Heart left ventricle (tissue), 16 donors: ENCODE data around the gene CLCA2. TPM values are rescaled to one million over a fixed set of nuclear protein-coding genes. Genes with fewer than 3 reads are reported as not detected.
"Not testable (repeated sequence)": the region's sequence is repeated elsewhere in the genome, so short reads cannot be mapped to it uniquely, and the experiment has no call there.

ENCODE experiments used
- ATAC-seq, 4 donors: fragments of 200-7000 bp; cut with Tn5 transposase; one replicate each; pipeline ENCODE4 v1.9.1; 2020 to 2022; ENCODE audit warnings: moderate library complexity in 4 of 4, mild to moderate bottlenecking in 3 of 4, moderate number of reproducible peaks in 1 of 4
- DNase-seq, 5 donors: peaks; one replicate each; pipeline ENCODE4 v3.0.0-alpha.2; 2020
- H3K27ac ChIP-seq, 12 donors: fragments of 200-600 bp; sonication (generic) in 4 of 12; one replicate each; pipeline versions ENCODE4 v1.5.0 to v1.8.0; 2016 to 2022; ENCODE audit warnings: mild to moderate bottlenecking in 2 of 12
- H3K27me3 ChIP-seq, 9 donors: fragments of 200-600 bp; sonication (generic) in 2 of 9; one replicate each; pipeline versions ENCODE4 v1.5.1 to v1.8.0; 2016 to 2022; ENCODE audit warnings: mild to moderate bottlenecking in 3 of 9
- H3K36me3 ChIP-seq, 9 donors: fragments of 200-600 bp; sonication (generic) in 2 of 9; one replicate each; pipeline versions ENCODE4 v1.5.0 to v1.8.0; 2018 to 2022; ENCODE audit warnings: mild to moderate bottlenecking in 2 of 9
- H3K4me1 ChIP-seq, 12 donors: fragments of 200-600 bp; sonication (generic) in 4 of 12; one replicate each; pipeline versions ENCODE4 v1.5.0 to v1.8.0; 2016 to 2022; ENCODE audit warnings: mild to moderate bottlenecking in 3 of 12
- H3K4me3 ChIP-seq, 12 donors: fragments of 200-600 bp; sonication (generic) in 4 of 12; one replicate each; pipeline versions ENCODE4 v1.5.0 to v1.8.0; 2017 to 2022; ENCODE audit warnings: mild to moderate bottlenecking in 9 of 12, moderate library complexity in 4 of 12
- H3K9me3 ChIP-seq, 12 donors: fragments of 200-600 bp; sonication (generic) in 4 of 12; one replicate each; pipeline versions ENCODE4 v1.5.0 to v1.8.0; 2016 to 2022; ENCODE audit warnings: mild to moderate bottlenecking in 1 of 12
- POLR2A ChIP-seq, 2 donors: fragments of 450-650 bp; IDR thresholded peaks; one replicate each; pipeline ENCODE4 v1.6.1; 2017; ENCODE audit warnings: antibody characterized with exemption in 2 of 2, mild to moderate bottlenecking in 2 of 2, moderate library complexity in 2 of 2
- WGBS, 4 donors: extraction: QIAGEN DNeasy Blood & Tissue Kit in 2 of 4; methylation state at CpG; one replicate each; pipeline versions ENCODE4 v1.1.5 to v1.1.7; 2013 to 2018; 5-methylcytosine and 5-hydroxymethylcytosine counted together
- intact Hi-C, 10 donors: fragments of 100-400 bp; cut with DNase I; formaldehyde crosslinking; loops; one replicate each; pipeline versions ENCODE4 v1.11.1 to v1.14.2; 2022
- polyA plus RNA-seq, 2 donors: library from polyadenylated mRNA; stranded (reverse); fragments of 200-250 nt; gene quantifications; one replicate each; pipeline ENCODE4 v1.2.3, GENCODE V29; 2013
- total RNA-seq, 9 donors: library from RNA; depleted of rRNA in 2 of 9; stranded (reverse); fragments of >200 nt in 2 of 9; fragmentation: NEBNext Ultra II Directional in 3 of 9; extraction: Animal tissue kit (Norgen Biotek cat#: 25700) in 3 of 9; gene quantifications; one replicate each; pipeline versions ENCODE4 v1.1.0 to v1.2.4, GENCODE V29; 2016 to 2023
- TF ChIP-seq, protein P1 (sequence below), 12 donors: fragments of 200-600 bp; sonication (generic) in 4 of 12; IDR thresholded peaks; one replicate each; pipeline versions ENCODE4 v1.5.0 to v1.8.0; 2018 to 2022; ENCODE audit warnings: antibody characterized with exemption in 12 of 12, mild to moderate bottlenecking in 5 of 12
- donor health status: ischemic (EF 13 %, LVEDD 7.1; RV severe dilation, severe dysfunction).
- donor health status: healthy with polysubstance abuse.
- donor health status: DM: no; HTN: yes; CAD: no.
- donor health status: DM: no; HTN: no; CAD: no.
- donor health status: ischemic (EF 25% LVEDD 6.9; RV normal size, moderate dysfunction).
- donor health status: ischemic (EF 25% LVEDD 5.7; RV mildly dilated, moderate dysfunction).
- donor health status: healthy.
- donor health status: DM: yes; HTN: yes; CAD: no.
- donor health status: ischemic (EF 35%, LVEDD 5.7; RV mildly dilated, moderate dysfunction).
- donor health status: nonischemic (EF 11% LVEDD 7.7; RV severe dilation, severe dysfunction).
- donor health status: DM: yes; HTN: yes; CAD: no.
- donor health status: PGD.
- donor health status: ischemic (EF 29% LVEDD 5.4; RV normal size, mild dysfunction).
- donor health status: nonischemic (EF 23%, LVEDD 6.1; RV moderate dilation, normal function).

Gene CLCA2
- total and polyA plus RNA-seq, 11 donors, result 0.07 to 0.24 (median 0.16) TPM; not detected in 8

GRCh38 chr1:86502125-86502646, 78.2 kb downstream of the CLCA2 start:
- Histone ChIP-seq H3K27ac (peak overlapping the region; percentile 65 to 95 (median 88)), H3K4me1 (peaks cover 0 to 41% (median 17%) of the 10 kb centered on the region in 12 donors), H3K4me3 (peak overlapping the region in 11 of 12 donors; percentile 15 to 60 (median 47))
- intact Hi-C loops, result loop anchor here in 8 of 10 donors (2.0 to 10.0 kb wide), 9 partner anchors 105 to 243 kb away; partner anchors contain the start of genes SH3GLB1 (in 5 of the 8) and ODF2L (in 1 of the 8)
- WGBS, 4 donors, result 14 to 35% (median 25%) methylated on average over 16 of the region's 16 CpGs
- TF ChIP-seq, protein P1, sequence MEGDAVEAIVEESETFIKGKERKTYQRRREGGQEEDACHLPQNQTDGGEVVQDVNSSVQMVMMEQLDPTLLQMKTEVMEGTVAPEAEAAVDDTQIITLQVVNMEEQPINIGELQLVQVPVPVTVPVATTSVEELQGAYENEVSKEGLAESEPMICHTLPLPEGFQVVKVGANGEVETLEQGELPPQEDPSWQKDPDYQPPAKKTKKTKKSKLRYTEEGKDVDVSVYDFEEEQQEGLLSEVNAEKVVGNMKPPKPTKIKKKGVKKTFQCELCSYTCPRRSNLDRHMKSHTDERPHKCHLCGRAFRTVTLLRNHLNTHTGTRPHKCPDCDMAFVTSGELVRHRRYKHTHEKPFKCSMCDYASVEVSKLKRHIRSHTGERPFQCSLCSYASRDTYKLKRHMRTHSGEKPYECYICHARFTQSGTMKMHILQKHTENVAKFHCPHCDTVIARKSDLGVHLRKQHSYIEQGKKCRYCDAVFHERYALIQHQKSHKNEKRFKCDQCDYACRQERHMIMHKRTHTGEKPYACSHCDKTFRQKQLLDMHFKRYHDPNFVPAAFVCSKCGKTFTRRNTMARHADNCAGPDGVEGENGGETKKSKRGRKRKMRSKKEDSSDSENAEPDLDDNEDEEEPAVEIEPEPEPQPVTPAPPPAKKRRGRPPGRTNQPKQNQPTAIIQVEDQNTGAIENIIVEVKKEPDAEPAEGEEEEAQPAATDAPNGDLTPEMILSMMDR (IDR thresholded peaks at IDR 0.05), result peak; percentile 36 to 63 (median 50)
- ATAC-seq, result peak in 3 of 4 donors; percentile 27 to 53 (median 46)
- not testable (repeated sequence) for H3K36me3 ChIP-seq, H3K27me3 ChIP-seq, H3K9me3 ChIP-seq
- peak in 3 of 5 donors; percentile 28 to 49 (median 39) for DNase-seq

- Histone ChIP-seq H3K4me1 (peaks cover 0 to 41% (median 17%) of the 10 kb centered on the region in 12 donors), H3K9me3 (no peaks in the 10 kb centered on the region), H3K4me3 (peak overlapping the region in 11 of 12 donors; percentile 15 to 60 (median 47)), H3K27me3 (no peaks in the 10 kb centered on the region), H3K27ac (peak overlapping the region; percentile 65 to 95 (median 88)), H3K36me3 (no peaks in the 10 kb centered on the region)
- TF ChIP-seq POLR2A (IDR thresholded peaks at IDR 0.05), result no peak
- TF ChIP-seq, protein P1 (IDR thresholded peaks at IDR 0.05), result no peak
- DNase-seq, result peak in 4 of 5 donors; percentile 31 to 55 (median 42)
- WGBS, 4 donors, result 10 to 26% (median 17%) methylated on average over 18 of the region's 18 CpGs
- intact Hi-C loops, result loop anchor here in 8 of 10 donors (2.0 to 10.0 kb wide), 9 partner anchors 106 to 242 kb away; partner anchors contain the start of genes SH3GLB1 (in 5 of the 8) and ODF2L (in 1 of the 8)
- ATAC-seq, result peak; percentile 35 to 56 (median 49)
Observed at GRCh38 chr1:86502721-86503405, 78.9 kb downstream of the CLCA2 start.

- DNase-seq (peak; percentile 67 to 84 (median 74)), ATAC-seq (peak; percentile 68 to 82 (median 76))
- TF ChIP-seq, protein P1 (IDR thresholded peaks at IDR 0.05), result no peak
- TF ChIP-seq POLR2A (IDR thresholded peaks at IDR 0.05), result peak in 1 of 2 donors; percentile 47
- H3K27ac ChIP-seq, result peak overlapping the region; percentile 65 to 95 (median 88)
- H3K36me3 ChIP-seq, result no peaks in the 10 kb centered on the region
- H3K4me3 ChIP-seq, result peak overlapping the region in 11 of 12 donors; percentile 15 to 60 (median 47)
- no peaks in the 10 kb centered on the region for H3K9me3 ChIP-seq
- 16 to 31% (median 20%) methylated on average over 18 of the region's 18 CpGs for WGBS, 4 donors
- H3K27me3 ChIP-seq, result no peaks in the 10 kb centered on the region
- H3K4me1 ChIP-seq, result peaks cover 0 to 41% (median 17%) of the 10 kb centered on the region in 12 donors
- intact Hi-C loops, result loop anchor here in 8 of 10 donors (2.0 to 10.0 kb wide), 10 partner anchors 29 to 241 kb away; partner anchors contain the start of genes SH3GLB1 (in 5 of the 8) and ODF2L (in 1 of the 8)
Observed at GRCh38 chr1:86503406-86504136, 79.6 kb downstream of the CLCA2 start.
